ENCODE results near the gene TEDDM1.
"Not testable (repeated sequence)": the region's sequence is repeated elsewhere in the genome, so short reads cannot be mapped to it uniquely, and the experiment has no call there.

TEDDM1 gene

GRCh38 chr1:182400567-182400966 is at the start of gene TEDDM1:
Gene TEDDM1 (minus strand): TSS chr1:182400667. CDS start chr1:182400485, 182 bp downstream.
- no peak for DNase-seq (ENCODE audit: low spot score)

- DNase-seq (ENCODE audit: low spot score): no peak
Measured at GRCh38 chr1:182450087-182450486, 49.6 kb upstream of the TEDDM1 start, which contains the start of gene RGSL1. Gene RGSL1 (plus strand): TSS chr1:182450146. CDS start chr1:182450166, 20 bp downstream.

- DNase-seq (ENCODE audit: low spot score): no peak
Measured at GRCh38 chr1:182447660-182448059, 47.2 kb upstream of the TEDDM1 start.

- not testable (repeated sequence) for DNase-seq (ENCODE audit: low spot score)
Measured at GRCh38 chr1:182447124-182447523, 46.7 kb upstream of the TEDDM1 start.

- no peak for DNase-seq (ENCODE audit: low spot score)
Measured at GRCh38 chr1:182446033-182446669, 45.7 kb upstream of the TEDDM1 start.

GRCh38 chr1:182444497-182444896 is 44.0 kb upstream of the TEDDM1 start:
- no peak for DNase-seq (ENCODE audit: low spot score)

GRCh38 chr1:182442333-182442732 is 41.9 kb upstream of the TEDDM1 start:
- no peak for DNase-seq (ENCODE audit: low spot score)

GRCh38 chr1:182441719-182442118 is 41.3 kb upstream of the TEDDM1 start:
- no peak for DNase-seq (ENCODE audit: low spot score)

GRCh38 chr1:182438326-182438725 is 37.9 kb upstream of the TEDDM1 start:
- no peak for DNase-seq (ENCODE audit: low spot score)

GRCh38 chr1:182433580-182433979 is 33.1 kb upstream of the TEDDM1 start:
- no peak for DNase-seq (ENCODE audit: low spot score)

- no peak for DNase-seq (ENCODE audit: low spot score)
Measured at GRCh38 chr1:182431278-182431677, 30.8 kb upstream of the TEDDM1 start.

- no peak for DNase-seq (ENCODE audit: low spot score)
Measured at GRCh38 chr1:182430263-182431068, 30.0 kb upstream of the TEDDM1 start.

GRCh38 chr1:182428043-182428442 is 27.6 kb upstream of the TEDDM1 start:
- DNase-seq (ENCODE audit: low spot score): no peak

- DNase-seq (ENCODE audit: low spot score): no peak
Measured at GRCh38 chr1:182426442-182427430, 26.3 kb upstream of the TEDDM1 start.

GRCh38 chr1:182415789-182416188 is 15.3 kb upstream of the TEDDM1 start:
- no peak for DNase-seq (ENCODE audit: low spot score)

- no peak for DNase-seq (ENCODE audit: low spot score)
Measured at GRCh38 chr1:182413969-182414368, 13.5 kb upstream of the TEDDM1 start.

- no peak for DNase-seq (ENCODE audit: low spot score)
Measured at GRCh38 chr1:182413486-182413885, 13.0 kb upstream of the TEDDM1 start.

- DNase-seq (ENCODE audit: low spot score): no peak
Measured at GRCh38 chr1:182410620-182411273, 10.3 kb upstream of the TEDDM1 start.

GRCh38 chr1:182410138-182410537 is 9.7 kb upstream of the TEDDM1 start:
- no peak for DNase-seq (ENCODE audit: low spot score)

- DNase-seq (ENCODE audit: low spot score): no peak
Measured at GRCh38 chr1:182408435-182409075, 8.1 kb upstream of the TEDDM1 start.

- no peak for DNase-seq (ENCODE audit: low spot score)
Measured at GRCh38 chr1:182407724-182408123, 7.3 kb upstream of the TEDDM1 start.

Measured in putamen (tissue), 1 donor.